Activated CD8-positive, alpha-beta T cell treated with anti-CD3 and anti-CD28 coated beads for 36 hours (primary cell): Measurements from ENCODE around the gene MRPS25. TPM values are rescaled to one million over a fixed set of nuclear protein-coding genes. Genes with fewer than 3 reads are reported as not detected.

Experiments
- ATAC-seq: fragments of 200-7000 bp; cut with Tn5 transposase; one replicate; pipeline ENCODE4 v1.10.0; 2021; ENCODE audit warnings: mild to moderate bottlenecking, moderate library complexity
- CTCF ChIA-PET: fragments of 350-600 bp; sonication (Branson Sonifier 250); formaldehyde crosslinking; loops from one replicate; lab custom pipeline; 2021; ENCODE audit warnings: antibody characterized with exemption; lab: Charles Lee
- POLR2A ChIA-PET: fragments of 350-600 bp; sonication (Branson Sonifier 250); formaldehyde crosslinking; loops from one replicate; lab custom pipeline; 2021; ENCODE audit warnings: antibody characterized with exemption; lab: Charles Lee
- DNase-seq: peaks from one replicate; pipeline ENCODE4 v3.0.0-alpha.2; 2020
- H3K27ac Mint-ChIP-seq: one replicate; pipeline ENCODE4 v1.8.0; 2021; ENCODE audit warnings: mild to moderate bottlenecking, mixed read lengths
- H3K27me3 Mint-ChIP-seq: one replicate; pipeline ENCODE4 v1.8.0; 2021; ENCODE audit warnings: mixed read lengths
- H3K36me3 Mint-ChIP-seq: one replicate; pipeline ENCODE4 v1.8.0; 2021; ENCODE audit warnings: low read depth, mixed read lengths
- H3K4me1 Mint-ChIP-seq: one replicate; pipeline ENCODE4 v1.8.0; 2021; ENCODE audit warnings: low read depth, mixed read lengths
- H3K4me3 Mint-ChIP-seq: one replicate; pipeline ENCODE4 v1.8.0; 2021; ENCODE audit warnings: mild to moderate bottlenecking, moderate library complexity, mixed read lengths
- H3K9me3 Mint-ChIP-seq: one replicate; pipeline ENCODE4 v1.8.0; 2021; ENCODE audit warnings: mixed read lengths
- CTCF ChIP-seq: fragments of 200-600 bp; IDR thresholded peaks from one replicate; pipeline ENCODE4 v1.8.0; 2022; ENCODE audit warnings: antibody characterized with exemption, mild to moderate bottlenecking
- intact Hi-C: fragments of 100-400 bp; cut with micrococcal nuclease; formaldehyde crosslinking; loops from one replicate; pipeline ENCODE4 v1.10.0; 2022
- total RNA-seq, 2 experiments: library from RNA; stranded (reverse); gene quantifications; one replicate each; pipeline ENCODE4 v1.2.3, GENCODE V29; 2021

The MRPS25 gene
- total RNA-seq, 2 experiments from 2014 or later = 73.9 to 78.2 TPM

GRCh38 chr3:15033103-15033502, 32.0 kb downstream of the MRPS25 start:
- H3K27me3 Mint-ChIP-seq = no peaks in the 10 kb centered on the region
- peaks cover 27% of the 10 kb centered on the region for H3K36me3 Mint-ChIP-seq
- intact Hi-C loops = no loop called here
- no peak overlapping the region for H3K27ac Mint-ChIP-seq
- no peak overlapping the region for H3K4me3 Mint-ChIP-seq
- ChIA-PET POLR2A (interaction anchor here (1.5 kb wide), 1 partner anchor 15 kb away, joined by 3 read pairs; no protein-coding TSS in a partner anchor), CTCF (interaction anchor here (1.7 kb wide), 1 partner anchor 107 kb away, joined by 6 read pairs; no protein-coding TSS in a partner anchor)
- H3K9me3 Mint-ChIP-seq = no peaks in the 10 kb centered on the region
- DNase-seq (no peak), ATAC-seq (no peak)
- TF ChIP-seq CTCF = no peak
- H3K4me1 Mint-ChIP-seq = no peaks in the 10 kb centered on the region

- TF ChIP-seq CTCF = no peak
- Mint-ChIP-seq H3K36me3 (peaks cover 24% of the 10 kb centered on the region), H3K4me1 (no peaks in the 10 kb centered on the region), H3K4me3 (no peak overlapping the region), H3K27me3 (no peaks in the 10 kb centered on the region), H3K9me3 (no peaks in the 10 kb centered on the region), H3K27ac (no peak overlapping the region)
- intact Hi-C loops = no loop called here
- ATAC-seq (no peak), DNase-seq (no peak)
- ChIA-PET POLR2A (interaction anchor here (1.5 kb wide), 1 partner anchor 15 kb away, joined by 3 read pairs; no protein-coding TSS in a partner anchor), CTCF (interaction anchor here (1.7 kb wide), 1 partner anchor 107 kb away, joined by 6 read pairs; no protein-coding TSS in a partner anchor)
Observed at GRCh38 chr3:15032650-15033049, 32.5 kb downstream of the MRPS25 start.

GRCh38 chr3:15029625-15030024, 35.5 kb downstream of the MRPS25 start:
- H3K9me3 Mint-ChIP-seq = no peaks in the 10 kb centered on the region
- TF ChIP-seq CTCF = no peak
- H3K27me3 Mint-ChIP-seq = no peaks in the 10 kb centered on the region
- ChIA-PET POLR2A (interaction anchor here (0.9 to 1.9 kb wide), 2 partner anchors 9 to 52 kb away, joined by 3 to 9 read pairs; no protein-coding TSS in a partner anchor), CTCF (interaction anchor here (1.2 to 1.8 kb wide), 2 partner anchors 18 to 79 kb away, joined by 3 to 6 read pairs; no protein-coding TSS in a partner anchor)
- no peak for ATAC-seq
- H3K27ac Mint-ChIP-seq = no peak overlapping the region
- no peak overlapping the region for H3K4me3 Mint-ChIP-seq
- no peak for DNase-seq
- H3K36me3 Mint-ChIP-seq = peaks cover 20% of the 10 kb centered on the region
- no peaks in the 10 kb centered on the region for H3K4me1 Mint-ChIP-seq
- intact Hi-C loops = no loop called here

- Mint-ChIP-seq H3K36me3 (peaks cover 23% of the 10 kb centered on the region), H3K4me1 (no peaks in the 10 kb centered on the region), H3K9me3 (no peaks in the 10 kb centered on the region), H3K27me3 (no peaks in the 10 kb centered on the region), H3K27ac (no peak overlapping the region), H3K4me3 (no peak overlapping the region)
- DNase-seq (no peak), ATAC-seq (no peak)
- CTCF ChIA-PET = interaction anchor here (0.8 to 1.3 kb wide), 2 partner anchors 9 to 98 kb away, joined by 3 read pairs; no protein-coding TSS in a partner anchor
- intact Hi-C loops = no loop called here
- POLR2A ChIA-PET = interaction anchor here (0.9 kb wide), 1 partner anchor 13 kb away, joined by 3 read pairs; no protein-coding TSS in a partner anchor
- TF ChIP-seq CTCF = no peak
Observed at GRCh38 chr3:15023719-15024118, 41.4 kb downstream of the MRPS25 start.

- intact Hi-C loops = no loop called here
- no peak for ATAC-seq
- H3K36me3 Mint-ChIP-seq = peaks cover 22% of the 10 kb centered on the region
- no peak overlapping the region for H3K4me3 Mint-ChIP-seq
- H3K27ac Mint-ChIP-seq = no peak overlapping the region
- H3K4me1 Mint-ChIP-seq = no peaks in the 10 kb centered on the region
- ChIA-PET CTCF (interaction anchor here (0.8 to 1.3 kb wide), 3 partner anchors 8 to 97 kb away, joined by 3 read pairs; no protein-coding TSS in a partner anchor), POLR2A (no interaction called here)
- no peaks in the 10 kb centered on the region for H3K27me3 Mint-ChIP-seq
- no peaks in the 10 kb centered on the region for H3K9me3 Mint-ChIP-seq
- TF ChIP-seq CTCF = no peak
- no peak for DNase-seq
Observed at GRCh38 chr3:15023249-15023648, 41.9 kb downstream of the MRPS25 start.
